ENCODE results near the gene PHF14.

Gene PHF14

GRCh38 chr7:11177793-11178192 lies 204.1 kb downstream of the PHF14 start:
- no peaks in the 10 kb centered on the region for H3K9me3 ChIP-seq
- intact Hi-C loops (cut with DNase I; ENCODE audit: low total_unique reads): no loop called here
- H3K4me1 ChIP-seq: no peaks in the 10 kb centered on the region
- DNase-seq: no peak
- H3K27me3 ChIP-seq: no peaks in the 10 kb centered on the region
- no peaks in the 10 kb centered on the region for H3K36me3 ChIP-seq
- no peak overlapping the region for H3K4me3 ChIP-seq
- no peak for TF ChIP-seq CTCF (IDR thresholded peaks at IDR 0.05)
- no peak overlapping the region for H3K27ac ChIP-seq

DNA sequence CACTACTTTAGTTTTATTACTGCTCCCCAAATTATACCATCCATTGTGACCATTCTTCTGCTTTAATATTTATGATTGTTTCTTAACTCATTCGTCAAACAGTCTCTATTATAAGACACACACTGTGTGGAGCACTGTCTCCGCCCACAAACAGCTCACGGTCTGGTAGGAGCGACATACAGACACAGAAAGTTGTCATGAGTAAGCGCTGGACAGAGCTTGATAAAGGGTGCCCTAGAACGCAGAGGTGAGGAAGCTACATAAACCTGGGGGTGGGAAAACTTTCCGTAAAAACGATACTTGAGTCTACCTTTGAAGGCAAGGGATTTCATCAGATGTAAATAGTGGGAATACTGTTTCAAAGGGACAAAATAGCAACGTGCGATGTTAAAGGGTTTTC lies 207.9 kb downstream of the PHF14 start:
- Histone ChIP-seq H3K27ac (no peak overlapping the region), H3K27me3 (no peaks in the 10 kb centered on the region), H3K9me3 (peaks cover 0 to 7% (median 0%) of the 10 kb centered on the region in 3 donors), H3K4me1 (no peaks in the 10 kb centered on the region), H3K36me3 (no peaks in the 10 kb centered on the region), H3K4me3 (no peak overlapping the region)
- no peak for TF ChIP-seq CTCF (IDR thresholded peaks at IDR 0.05)
- no peak for DNase-seq
- intact Hi-C loops (cut with DNase I; ENCODE audit: low total_unique reads): no loop called here

DNA sequence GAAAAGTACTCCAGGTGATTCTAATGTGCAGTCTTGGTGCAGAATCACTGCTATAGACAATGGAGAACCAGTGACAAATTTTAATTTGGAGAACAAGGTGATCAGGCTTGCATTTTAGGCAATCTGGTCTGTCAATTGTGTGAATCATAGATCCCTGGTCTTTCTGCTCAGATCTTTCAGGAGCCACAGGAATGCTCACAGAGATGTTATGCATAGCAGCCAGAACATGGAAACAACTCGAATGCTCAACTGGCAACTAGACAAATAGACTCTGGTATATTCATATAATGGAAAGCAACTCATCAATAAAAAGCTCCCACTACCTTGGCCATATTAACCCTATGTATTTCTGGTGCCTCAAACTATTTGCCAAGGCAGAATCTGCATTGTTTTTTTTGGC lies 209.1 kb downstream of the PHF14 start:
- no peak for DNase-seq
- no peak for TF ChIP-seq CTCF (IDR thresholded peaks at IDR 0.05)
- intact Hi-C loops (cut with DNase I; ENCODE audit: low total_unique reads): no loop called here
- Histone ChIP-seq H3K27ac (no peak overlapping the region), H3K4me1 (no peaks in the 10 kb centered on the region), H3K4me3 (no peak overlapping the region), H3K9me3 (peaks cover 0 to 7% (median 0%) of the 10 kb centered on the region in 3 donors), H3K36me3 (no peaks in the 10 kb centered on the region), H3K27me3 (no peaks in the 10 kb centered on the region)

DNA sequence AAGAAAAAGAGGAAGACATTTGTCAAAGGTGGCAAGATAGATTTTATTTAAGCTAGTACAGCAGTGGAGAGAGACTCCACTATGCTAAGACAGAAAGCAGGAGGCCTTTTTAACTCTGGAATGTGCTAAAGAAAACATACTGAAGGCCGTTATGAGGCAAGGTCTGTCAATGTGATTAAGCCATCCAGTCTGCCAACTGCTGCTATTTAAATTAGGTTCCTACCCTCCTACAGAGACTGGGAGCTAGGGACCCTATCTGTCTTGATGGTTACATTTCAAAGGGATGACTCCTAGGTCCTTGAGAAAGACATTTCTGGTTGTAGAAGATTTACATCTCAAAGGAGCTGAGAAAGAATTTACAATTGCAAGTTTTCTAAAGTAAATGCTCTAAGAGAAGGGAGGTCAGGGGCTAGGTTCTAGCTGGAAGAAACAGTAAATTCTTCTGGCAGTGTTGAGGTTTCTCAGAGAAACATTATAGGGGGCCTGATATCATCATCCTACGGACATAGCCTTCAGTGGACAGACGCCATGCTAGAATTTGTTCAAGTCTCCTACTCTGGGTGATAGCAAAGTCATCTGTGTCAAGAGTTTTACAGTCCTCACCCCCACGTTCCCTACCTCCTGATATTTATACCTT lies 211.6 kb downstream of the PHF14 start:
- Histone ChIP-seq H3K4me3 (no peak overlapping the region), H3K4me1 (no peaks in the 10 kb centered on the region), H3K27me3 (no peaks in the 10 kb centered on the region), H3K27ac (no peak overlapping the region), H3K9me3 (peaks cover 0 to 7% (median 0%) of the 10 kb centered on the region in 3 donors), H3K36me3 (no peaks in the 10 kb centered on the region)
- no peak for DNase-seq
- intact Hi-C loops (cut with DNase I; ENCODE audit: low total_unique reads): no loop called here
- no peak for TF ChIP-seq CTCF (IDR thresholded peaks at IDR 0.05)

DNA sequence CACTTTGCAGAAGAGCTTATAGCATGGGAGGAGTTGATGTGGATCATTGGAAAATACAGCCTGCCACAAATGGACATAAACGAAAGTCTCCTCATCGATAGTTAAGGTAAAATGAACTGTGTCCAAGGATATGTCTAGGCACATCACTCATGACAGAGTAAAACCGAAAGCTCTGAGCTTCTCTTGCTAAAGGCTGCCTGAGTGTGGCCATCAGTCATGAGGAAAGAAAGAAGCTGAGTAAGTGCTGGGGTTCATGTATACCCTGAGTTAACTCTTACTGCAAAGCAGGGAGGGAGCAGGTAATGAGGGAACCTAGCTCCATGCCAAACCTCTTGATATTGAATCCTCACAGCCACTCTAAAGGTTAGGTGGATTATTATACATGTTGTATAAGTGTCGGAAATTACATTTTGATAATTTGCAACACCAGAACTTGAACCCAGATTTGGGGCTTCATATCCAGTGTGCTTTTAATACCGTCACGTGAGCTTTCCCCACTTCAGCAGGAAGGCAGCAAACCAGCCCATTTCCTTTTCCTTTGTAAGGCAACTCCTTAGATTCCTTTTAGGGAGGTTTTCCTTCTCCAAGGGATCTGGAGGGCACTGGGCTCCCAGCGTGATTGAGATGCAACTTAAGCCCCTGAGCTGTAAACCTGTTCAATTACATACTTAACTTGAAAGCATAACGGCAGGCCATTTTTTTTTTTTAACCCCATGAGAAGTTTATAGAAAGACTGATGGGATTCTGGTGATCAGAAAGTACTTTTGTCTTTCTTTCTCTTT lies 215.0 kb downstream of the PHF14 start:
- Histone ChIP-seq H3K4me1 (peaks cover 0 to 10% (median 2%) of the 10 kb centered on the region in 4 donors), H3K4me3 (no peak overlapping the region), H3K27me3 (no peaks in the 10 kb centered on the region), H3K27ac (no peak overlapping the region), H3K9me3 (peaks cover 0 to 7% (median 0%) of the 10 kb centered on the region in 3 donors), H3K36me3 (no peaks in the 10 kb centered on the region)
- DNase-seq: no peak
- intact Hi-C loops (cut with DNase I; ENCODE audit: low total_unique reads): no loop called here
- TF ChIP-seq CTCF (IDR thresholded peaks at IDR 0.05): no peak

Data from tibial artery (tissue), 4 donors.